Measurements from ENCODE around the gene AREG. TPM values are rescaled to one million over a fixed set of nuclear protein-coding genes. Genes with fewer than 3 reads are reported as not detected.

AREG gene
- total RNA-seq, 4 donors from 2014 or later, result 0.26 to 0.28 TPM; not detected in 2

- H3K4me3 ChIP-seq, result no peak overlapping the region
- no peak overlapping the region for H3K27ac ChIP-seq
- TF ChIP-seq POLR2A (IDR thresholded peaks at IDR 0.05) (no peak), CTCF (IDR thresholded peaks at IDR 0.05) (no peak)
- H3K27me3 ChIP-seq, result no peaks in the 10 kb centered on the region
- H3K4me1 ChIP-seq, result no peaks in the 10 kb centered on the region
- intact Hi-C loops (cut with DNase I; ENCODE audit: low total_unique reads), result no loop called here
- H3K36me3 ChIP-seq, result no peaks in the 10 kb centered on the region
- H3K9me3 ChIP-seq, result no peaks in the 10 kb centered on the region
- no peak for DNase-seq
These were observed 10.6 kb downstream of the AREG start for GRCh38 chr4:74455361-74456055.

GRCh38 chr4:74456056-74456744 lies 11.3 kb downstream of the AREG start:
- no peak for DNase-seq
- no peaks in the 10 kb centered on the region for H3K27me3 ChIP-seq
- no peaks in the 10 kb centered on the region for H3K4me1 ChIP-seq
- intact Hi-C loops (cut with DNase I; ENCODE audit: low total_unique reads), result no loop called here
- H3K36me3 ChIP-seq, result no peaks in the 10 kb centered on the region
- H3K27ac ChIP-seq, result no peak overlapping the region
- TF ChIP-seq POLR2A (IDR thresholded peaks at IDR 0.05), result no peak
- no peak for TF ChIP-seq CTCF (IDR thresholded peaks at IDR 0.05)
- H3K4me3 ChIP-seq, result no peak overlapping the region
- H3K9me3 ChIP-seq, result no peaks in the 10 kb centered on the region

- TF ChIP-seq CTCF (IDR thresholded peaks at IDR 0.05), result no peak
- no peak for TF ChIP-seq POLR2A (IDR thresholded peaks at IDR 0.05)
- H3K27me3 ChIP-seq, result no peaks in the 10 kb centered on the region
- H3K4me1 ChIP-seq, result no peaks in the 10 kb centered on the region
- H3K4me3 ChIP-seq, result no peak overlapping the region
- H3K9me3 ChIP-seq, result no peaks in the 10 kb centered on the region
- intact Hi-C loops (cut with DNase I; ENCODE audit: low total_unique reads), result no loop called here
- no peaks in the 10 kb centered on the region for H3K36me3 ChIP-seq
- H3K27ac ChIP-seq, result no peak overlapping the region
- no peak for DNase-seq
These were observed 12.0 kb downstream of the AREG start for GRCh38 chr4:74456849-74457395.

- DNase-seq, result no peak
- TF ChIP-seq POLR2A (IDR thresholded peaks at IDR 0.05) (no peak), CTCF (IDR thresholded peaks at IDR 0.05) (no peak)
- Histone ChIP-seq H3K4me3 (no peak overlapping the region), H3K4me1 (no peaks in the 10 kb centered on the region), H3K27me3 (no peaks in the 10 kb centered on the region), H3K36me3 (no peaks in the 10 kb centered on the region), H3K27ac (no peak overlapping the region), H3K9me3 (no peaks in the 10 kb centered on the region)
- intact Hi-C loops (cut with DNase I; ENCODE audit: low total_unique reads), result no loop called here
These were observed 15.9 kb downstream of the AREG start for GRCh38 chr4:74460833-74461232.

- no peak for TF ChIP-seq CTCF (IDR thresholded peaks at IDR 0.05)
- no peak for TF ChIP-seq POLR2A (IDR thresholded peaks at IDR 0.05)
- DNase-seq, result no peak
- Histone ChIP-seq H3K27me3 (no peaks in the 10 kb centered on the region), H3K27ac (no peak overlapping the region), H3K4me1 (no peaks in the 10 kb centered on the region), H3K4me3 (no peak overlapping the region), H3K9me3 (no peaks in the 10 kb centered on the region), H3K36me3 (no peaks in the 10 kb centered on the region)
- intact Hi-C loops (cut with DNase I; ENCODE audit: low total_unique reads), result no loop called here
These were observed 18.2 kb downstream of the AREG start for GRCh38 chr4:74463123-74463522.
